A673 (cell line): Measurements from ENCODE around the gene STEAP1B. TPM values are rescaled to one million over a fixed set of nuclear protein-coding genes. Genes with fewer than 3 reads are reported as not detected.

Experiments used
- BruUV-seq: library from RNA; stranded (reverse); fragments of 400-500 nt; replicated peaks from 2 replicates; lab custom pipeline; 2021; lab: Mats Ljungman, UMichigan
- CTCF ChIA-PET: fragments of 300-600 bp; sonication (Branson Sonifier 250); formaldehyde crosslinking; loops from one replicate; lab custom pipeline; 2022; ENCODE audit warnings: antibody characterized with exemption; lab: Charles Lee
- POLR2A ChIA-PET: fragments of 300-600 bp; sonication (Branson Sonifier 250); formaldehyde crosslinking; loops from one replicate; lab custom pipeline; 2022; ENCODE audit warnings: antibody characterized with exemption; ENCODE audit not compliant: low non-redundant PET; lab: Charles Lee
- DNase-seq: peaks from one replicate; pipeline ENCODE4 v3.0.0-alpha.2; 2015; ENCODE audit warnings: low spot score
- H3K27ac ChIP-seq: fragments of 200-600 bp; sonication (generic); 2 replicates; pipeline ENCODE4 v1.5.1; 2016; ENCODE audit warnings: mixed run types, low read depth, mild to moderate bottlenecking, mixed read lengths, antibody characterized with exemption, low read length; ENCODE audit not compliant: poor library complexity, severe bottlenecking
- H3K27me3 ChIP-seq: fragments of 200-600 bp; sonication (generic); replicated peaks from 2 replicates; pipeline ENCODE4 v1.6.1; 2017; ENCODE audit warnings: mixed run types, low read depth, mild to moderate bottlenecking, mixed read lengths, antibody characterized with exemption, low read length; ENCODE audit not compliant: insufficient read depth, poor library complexity
- H3K36me3 ChIP-seq: fragments of 200-600 bp; sonication (generic); 2 replicates; pipeline ENCODE4 v1.6.1; 2016; ENCODE audit warnings: mixed run types, mild to moderate bottlenecking, mixed read lengths, antibody characterized with exemption, low read length; ENCODE audit not compliant: insufficient read depth, poor library complexity, severe bottlenecking
- H3K4me1 ChIP-seq: fragments of 200-600 bp; sonication (generic); 2 replicates; pipeline ENCODE4 v1.6.1; 2017; ENCODE audit warnings: mixed run types, mild to moderate bottlenecking, mixed read lengths, antibody characterized with exemption, low read length; ENCODE audit not compliant: insufficient read depth, poor library complexity, severe bottlenecking
- H3K4me3 ChIP-seq: fragments of 200-600 bp; sonication (generic); 2 replicates; pipeline ENCODE4 v1.5.1; 2016; ENCODE audit warnings: low read depth, mixed run types, mild to moderate bottlenecking, mixed read lengths, low read length; ENCODE audit not compliant: poor library complexity, severe bottlenecking
- H3K9me3 ChIP-seq: fragments of 200-600 bp; sonication (generic); 2 replicates; pipeline ENCODE4 v1.6.1; 2016; ENCODE audit warnings: mixed run types, low read depth, mild to moderate bottlenecking, mixed read lengths, antibody characterized with exemption, low read length; ENCODE audit not compliant: poor library complexity, severe bottlenecking
- CTCF ChIP-seq: fragments of 300-800, 200-600 bp; sonication (generic); conservative IDR thresholded peaks from 2 replicates; pipeline ENCODE4 v1.5.1; 2017; ENCODE audit warnings: low read depth, mild to moderate bottlenecking, antibody characterized with exemption, low read length, moderate library complexity, mixed read lengths
- EZH2 ChIP-seq: fragments of 200-600 bp; sonication (generic); IDR thresholded peaks from 2 replicates; pipeline ENCODE4 v1.6.1; 2017; ENCODE audit warnings: borderline replicate concordance, low read depth, mild to moderate bottlenecking, mixed read lengths, antibody characterized with exemption, low read length; ENCODE audit not compliant: poor library complexity, severe bottlenecking
- intact Hi-C: fragments of 100-400 bp; cut with micrococcal nuclease; formaldehyde crosslinking; loops from one replicate; pipeline ENCODE4 v1.10.0; 2022; ENCODE audit not compliant: unreplicated experiment
- total RNA-seq: library from RNA; stranded (reverse); gene quantifications from 2 replicates; pipeline ENCODE4 v1.2.3, GENCODE V29; 2021

Gene STEAP1B
- total RNA-seq, 1 experiment from 2014 or later: 49.9 TPM

DNA sequence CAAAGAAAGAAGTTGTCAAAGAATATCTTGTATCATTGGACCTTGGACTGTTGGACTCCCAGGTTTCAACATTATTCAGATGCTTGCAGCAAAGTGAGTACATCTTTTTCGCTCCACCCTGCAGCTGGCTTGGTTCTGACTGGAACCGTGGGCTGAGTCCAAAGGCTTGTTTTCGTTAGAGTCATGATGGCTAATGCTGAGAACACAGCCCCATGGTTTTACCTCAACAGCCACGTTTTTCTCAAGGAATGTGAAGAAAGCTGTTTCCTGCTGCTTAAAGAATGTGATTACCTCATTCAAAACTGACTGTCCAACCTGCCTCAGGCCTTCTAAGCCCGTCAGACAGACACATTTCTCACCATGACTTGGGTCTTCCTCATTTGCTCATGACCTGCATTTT, 69.5 kb downstream of the STEAP1B start:
- intact Hi-C loops: no loop called here
- TF ChIP-seq CTCF (no peak), EZH2 (no peak)
- Histone ChIP-seq H3K4me3 (no peak overlapping the region), H3K27me3 (no peaks in the 10 kb centered on the region), H3K4me1 (peaks cover 12% of the 10 kb centered on the region), H3K36me3 (no peaks in the 10 kb centered on the region), H3K27ac (no peak overlapping the region), H3K9me3 (no peaks in the 10 kb centered on the region)
- CTCF ChIA-PET: no interaction called here
- no TSS peak for BruUV-seq
- no peak for DNase-seq
- POLR2A ChIA-PET: no interaction called here

DNA sequence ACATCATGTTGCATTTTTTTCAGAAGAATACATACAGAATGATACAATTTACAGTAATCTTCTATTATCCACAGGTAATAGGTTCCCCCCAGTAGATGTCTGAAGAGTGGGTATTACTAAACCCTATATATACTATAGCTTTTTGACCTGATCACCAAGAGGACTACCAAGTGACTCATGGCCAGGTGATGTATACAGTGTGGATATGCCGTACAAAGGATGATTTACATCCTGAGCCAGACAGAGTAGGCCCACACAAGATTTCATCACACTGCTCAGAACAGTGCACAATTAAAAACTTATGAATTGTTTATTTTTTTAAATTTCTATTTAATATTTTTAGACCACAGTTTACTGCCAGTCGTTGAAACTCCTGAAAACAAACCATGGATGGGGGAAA, 70.6 kb downstream of the STEAP1B start:
- H3K4me1 ChIP-seq: peaks cover 10% of the 10 kb centered on the region
- TF ChIP-seq CTCF: no peak
- no peak for TF ChIP-seq EZH2
- H3K27me3 ChIP-seq: no peaks in the 10 kb centered on the region
- ChIA-PET POLR2A (no interaction called here), CTCF (no interaction called here)
- intact Hi-C loops: no loop called here
- H3K9me3 ChIP-seq: no peaks in the 10 kb centered on the region
- H3K27ac ChIP-seq: no peak overlapping the region
- no TSS peak for BruUV-seq
- DNase-seq: no peak
- H3K36me3 ChIP-seq: no peaks in the 10 kb centered on the region
- H3K4me3 ChIP-seq: no peak overlapping the region

GRCh38 chr7:22427855-22428254, 72.1 kb downstream of the STEAP1B start:
- CTCF ChIA-PET: no interaction called here

More at GRCh38 chr7:22427855-22428254, 72.1 kb downstream of the STEAP1B start:
- no peak for DNase-seq
- POLR2A ChIA-PET: no interaction called here
- no peaks in the 10 kb centered on the region for H3K9me3 ChIP-seq
- no peaks in the 10 kb centered on the region for H3K27me3 ChIP-seq
- BruUV-seq: no TSS peak
- peaks cover 3% of the 10 kb centered on the region for H3K4me1 ChIP-seq
- TF ChIP-seq CTCF (no peak), EZH2 (no peak)
- intact Hi-C loops: no loop called here
- H3K4me3 ChIP-seq: no peak overlapping the region
- H3K27ac ChIP-seq: no peak overlapping the region
- no peaks in the 10 kb centered on the region for H3K36me3 ChIP-seq
